CD4-positive, alpha-beta T cell treated with Interleukin-2 at 100 ng/mL for 4 hours (primary cell): ENCODE measurements around the gene VILL.

Source experiments
- DNase-seq: peaks from one replicate; pipeline ENCODE4 v3.0.0-alpha.2; 2020; ENCODE audit warnings: low spot score

VILL gene

GRCh38 chr3:37990527-37990926, at the start of gene VILL:
VILL (plus strand) TSS chr3:37990786; CDS start chr3:37993673, 2,887 bp downstream.
- DNase-seq: no peak

GRCh38 chr3:37941608-37942508, 48.7 kb upstream of the VILL start:
- no peak for DNase-seq

GRCh38 chr3:37942646-37943045, 47.9 kb upstream of the VILL start:
- no peak for DNase-seq

GRCh38 chr3:37943126-37943525, 47.5 kb upstream of the VILL start:
- DNase-seq: no peak

- no peak for DNase-seq
Measured at GRCh38 chr3:37943631-37944314, 46.8 kb upstream of the VILL start.

GRCh38 chr3:37944391-37944842, 46.2 kb upstream of the VILL start:
- DNase-seq: no peak

- DNase-seq: no peak
Measured at GRCh38 chr3:37945156-37945806, 45.3 kb upstream of the VILL start.

GRCh38 chr3:37945807-37946530, 44.6 kb upstream of the VILL start:
- DNase-seq: no peak

GRCh38 chr3:37946531-37946889, 44.1 kb upstream of the VILL start:
- DNase-seq: no peak

- no peak for DNase-seq
Measured at GRCh38 chr3:37949866-37950265, 40.7 kb upstream of the VILL start.

GRCh38 chr3:37952564-37952963, 38.0 kb upstream of the VILL start:
- DNase-seq: no peak

- DNase-seq: no peak
Measured at GRCh38 chr3:37953226-37953625, 37.4 kb upstream of the VILL start.

GRCh38 chr3:37953707-37954394, 36.7 kb upstream of the VILL start:
- no peak for DNase-seq

GRCh38 chr3:37954881-37955280, 35.7 kb upstream of the VILL start:
- no peak for DNase-seq

GRCh38 chr3:37955918-37956707, 34.5 kb upstream of the VILL start:
- DNase-seq: no peak

- no peak for DNase-seq
Measured at GRCh38 chr3:37956723-37957538, 33.7 kb upstream of the VILL start.

- no peak for DNase-seq
Measured at GRCh38 chr3:37957539-37957936, 33.0 kb upstream of the VILL start.

- no peak for DNase-seq
Measured at GRCh38 chr3:37961622-37962431, 28.8 kb upstream of the VILL start.

GRCh38 chr3:37963016-37963415, 27.6 kb upstream of the VILL start:
- no peak for DNase-seq
